Activated CD4-positive, alpha-beta T cell treated with anti-CD3 and anti-CD28 coated beads for 1 hour (primary cell): ENCODE results near the gene KIF19.

ENCODE experiments used
- DNase-seq: peaks from one replicate; pipeline ENCODE4 v3.0.0-alpha.2; 2020

The KIF19 gene

GRCh38 chr17:74307984-74308773 is 17.8 kb upstream of the KIF19 start:
- no peak for DNase-seq

GRCh38 chr17:74309902-74310301 is 16.1 kb upstream of the KIF19 start:
- DNase-seq = no peak

GRCh38 chr17:74314877-74315276 is 11.1 kb upstream of the KIF19 start:
- no peak for DNase-seq

GRCh38 chr17:74316220-74316619 is 9.8 kb upstream of the KIF19 start:
- DNase-seq = no peak

GRCh38 chr17:74317071-74317470 is 9.0 kb upstream of the KIF19 start:
- no peak for DNase-seq

- DNase-seq = no peak
These were observed 7.6 kb upstream of the KIF19 start for GRCh38 chr17:74318391-74318790.

GRCh38 chr17:74324521-74324920 is 1.5 kb upstream of the KIF19 start:
- no peak for DNase-seq

GRCh38 chr17:74325376-74325742 is 667 bp upstream of the KIF19 start:
- no peak for DNase-seq

DNA sequence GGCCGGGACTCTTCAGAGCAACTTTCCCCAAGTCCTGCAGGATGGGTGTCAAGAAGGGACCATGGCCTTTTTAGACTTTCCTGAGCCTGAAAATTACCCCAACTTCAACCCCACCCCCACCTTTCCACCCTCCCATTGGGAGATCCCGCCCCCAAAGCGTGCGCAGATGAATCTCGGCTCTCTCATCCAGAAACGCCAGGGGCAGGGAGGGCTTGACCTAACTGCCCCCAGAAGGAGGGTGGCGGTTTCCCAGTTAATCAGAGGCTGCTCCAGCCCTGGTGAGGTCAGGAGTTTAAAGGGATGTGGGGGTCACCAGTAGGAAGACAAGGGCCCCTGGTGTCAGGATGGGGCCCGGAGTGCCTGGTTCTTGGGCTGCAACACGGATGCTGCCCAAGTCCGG is 480 bp downstream of the KIF19 start:
- no peak for DNase-seq

- no peak for DNase-seq
These were observed 2.5 kb downstream of the KIF19 start for GRCh38 chr17:74328487-74328886.

- no peak for DNase-seq
These were observed 3.4 kb downstream of the KIF19 start for GRCh38 chr17:74329378-74329777.

- DNase-seq = no peak
These were observed 4.4 kb downstream of the KIF19 start for GRCh38 chr17:74330446-74330845.

DNA sequence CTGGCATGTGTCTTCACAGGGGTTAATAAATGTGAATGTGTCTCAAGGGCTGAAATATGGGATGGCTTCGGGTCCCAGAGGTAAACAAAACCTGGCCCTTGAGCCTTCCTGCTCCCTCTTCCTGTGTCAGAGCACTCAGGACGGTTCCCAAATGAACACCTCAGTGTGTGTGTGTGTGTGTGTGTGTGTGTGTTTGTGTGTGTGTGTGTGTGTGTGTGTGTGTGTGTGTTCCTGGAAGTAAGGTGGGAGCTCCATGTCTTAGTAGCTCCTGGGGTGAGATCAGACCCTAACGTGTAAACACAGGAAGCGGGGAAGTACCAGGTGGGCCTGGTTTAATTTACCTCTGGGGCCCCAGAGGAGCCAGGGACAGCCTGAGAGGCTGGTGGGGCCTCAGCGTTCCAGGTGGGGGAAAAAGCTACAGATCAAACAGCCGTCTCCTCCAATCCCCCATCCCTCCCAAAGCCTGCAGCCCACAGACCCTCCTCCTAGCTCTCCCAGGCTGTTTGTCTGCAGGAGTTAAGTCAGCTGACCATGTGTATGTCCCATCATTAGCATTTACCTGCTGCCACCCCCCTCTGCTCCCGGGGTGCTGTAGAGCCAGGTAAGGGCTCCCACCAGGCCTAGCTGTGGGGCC is 6.1 kb downstream of the KIF19 start:
- DNase-seq = no peak

DNA sequence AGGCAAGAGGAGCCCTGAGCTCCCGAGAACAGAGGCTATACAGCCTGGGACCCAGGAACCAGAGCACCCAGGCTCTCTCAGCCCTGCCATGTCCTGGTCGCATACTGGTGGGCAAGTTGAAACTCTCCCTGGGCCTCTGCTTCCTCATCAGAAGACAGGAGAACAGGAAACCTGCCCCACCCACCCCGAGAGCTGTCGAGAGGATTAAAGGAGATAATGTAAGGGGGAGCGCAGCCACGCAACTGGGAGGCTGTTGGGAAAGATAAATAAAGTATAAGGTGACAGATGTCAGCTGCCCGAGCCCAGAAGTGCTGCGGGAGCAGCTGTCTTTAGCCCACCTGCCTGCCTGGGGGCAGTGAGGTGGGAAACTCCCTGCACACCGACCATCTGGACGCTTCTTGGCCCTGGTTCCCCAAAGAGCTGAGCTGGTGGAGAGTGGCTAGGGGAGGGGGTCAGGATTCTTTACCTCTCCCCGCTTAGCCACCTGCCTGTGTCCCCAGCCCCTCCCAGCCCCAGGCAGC is 6.8 kb downstream of the KIF19 start:
- no peak for DNase-seq

DNA sequence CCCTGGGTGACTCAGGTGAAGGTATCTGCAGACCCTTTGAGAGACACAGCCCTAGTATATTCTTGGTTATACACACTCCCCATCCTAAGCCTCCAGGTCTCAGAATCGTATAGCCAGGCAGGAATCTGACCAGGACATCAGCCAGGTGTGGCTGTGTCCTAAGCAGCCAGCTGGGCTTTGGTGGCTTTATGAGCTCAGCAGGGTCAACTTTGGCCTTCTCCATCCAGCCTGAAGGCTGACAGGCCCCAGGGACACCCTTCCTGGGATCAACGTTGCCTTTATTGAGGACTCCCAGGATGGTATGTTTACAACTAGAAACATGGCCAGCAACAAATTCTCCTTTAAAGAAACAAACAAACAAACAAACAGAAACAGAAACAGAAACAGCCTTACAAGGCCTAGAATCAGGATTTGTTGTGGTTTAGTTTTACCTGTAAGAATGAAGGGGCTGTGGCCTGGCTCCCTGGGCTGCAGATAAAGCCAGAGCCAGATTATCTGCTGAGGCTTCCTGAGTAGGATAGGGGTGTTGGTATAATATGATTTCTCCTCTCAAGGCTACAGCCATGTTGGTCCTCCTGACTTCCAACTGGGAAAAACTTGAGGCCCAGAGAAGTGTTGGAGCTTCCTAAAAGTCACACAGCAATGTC is 8.5 kb downstream of the KIF19 start:
- no peak for DNase-seq

GRCh38 chr17:74335529-74336062 is 9.6 kb downstream of the KIF19 start:
- no peak for DNase-seq

GRCh38 chr17:74336307-74336706 is 10.3 kb downstream of the KIF19 start:
- no peak for DNase-seq

DNA sequence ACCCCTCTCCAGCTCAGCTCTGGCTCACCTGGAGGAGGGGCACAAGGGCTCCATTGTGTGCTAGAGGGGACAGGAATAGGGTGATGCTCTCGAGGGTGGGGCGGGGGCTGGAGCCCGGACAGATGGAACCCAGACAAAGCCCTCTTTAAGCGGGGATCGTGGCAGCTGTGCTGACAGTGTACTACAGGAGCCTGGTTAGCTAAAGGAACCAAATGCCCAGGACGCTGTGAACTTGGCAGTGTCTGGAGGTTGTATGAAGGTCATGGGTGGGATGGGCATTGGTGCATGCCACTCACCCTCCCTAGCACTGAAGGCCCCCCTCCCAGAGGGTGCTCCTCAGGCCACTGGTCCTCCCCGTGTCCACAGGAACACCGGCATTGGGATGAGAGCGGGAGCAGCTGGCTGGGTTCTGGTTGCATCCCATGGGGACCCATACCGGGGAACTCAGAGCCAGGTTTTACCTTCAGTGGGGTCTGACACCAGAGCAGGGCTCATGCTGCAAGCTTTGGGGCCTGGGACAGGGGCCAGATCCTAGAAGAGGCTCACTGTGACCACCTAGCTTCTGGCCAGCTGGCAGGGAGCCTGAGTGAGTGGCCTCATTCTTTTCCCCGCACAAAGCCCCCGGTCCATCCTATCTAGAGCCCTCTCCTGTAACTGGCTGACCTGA is 11.9 kb downstream of the KIF19 start:
- no peak for DNase-seq

GRCh38 chr17:74339537-74340195 is 13.6 kb downstream of the KIF19 start:
- DNase-seq = no peak

GRCh38 chr17:74340470-74341023 is 14.5 kb downstream of the KIF19 start:
- no peak for DNase-seq

GRCh38 chr17:74342224-74342623 is 16.2 kb downstream of the KIF19 start:
- DNase-seq = no peak

- no peak for DNase-seq
These were observed 17.1 kb downstream of the KIF19 start for GRCh38 chr17:74343121-74343520.
